Measurements from ENCODE around the gene RBM38. TPM values are rescaled to one million over a fixed set of nuclear protein-coding genes. Genes with fewer than 3 reads are reported as not detected.

RBM38 gene
- total and polyA plus RNA-seq, 5 experiments from 2014 or later, result 48.9 to 153 (median 117) TPM

DNA sequence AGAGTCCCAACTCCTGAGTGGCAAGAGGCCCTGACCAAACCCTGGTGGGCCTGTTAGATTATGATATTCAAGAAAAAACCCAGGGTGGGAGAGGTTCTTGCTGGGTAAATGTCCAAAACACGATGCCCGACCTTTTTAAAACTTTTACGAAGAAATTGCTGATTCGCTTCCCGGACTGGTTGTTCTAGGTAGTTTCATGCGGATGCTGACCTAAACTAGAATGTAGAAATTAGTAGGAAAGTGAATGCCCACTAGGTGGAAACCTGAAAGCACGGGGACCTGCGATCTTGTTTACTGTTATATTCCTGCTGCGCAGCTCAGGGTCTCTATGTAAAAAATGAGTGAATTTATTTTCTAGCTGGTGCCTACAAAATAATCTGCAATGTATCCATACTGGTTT is 37.8 kb upstream of the RBM38 start:
- peaks cover 0 to 25% (median 4%) of the 10 kb centered on the region in 3 donors for H3K36me3 Mint-ChIP-seq

DNA sequence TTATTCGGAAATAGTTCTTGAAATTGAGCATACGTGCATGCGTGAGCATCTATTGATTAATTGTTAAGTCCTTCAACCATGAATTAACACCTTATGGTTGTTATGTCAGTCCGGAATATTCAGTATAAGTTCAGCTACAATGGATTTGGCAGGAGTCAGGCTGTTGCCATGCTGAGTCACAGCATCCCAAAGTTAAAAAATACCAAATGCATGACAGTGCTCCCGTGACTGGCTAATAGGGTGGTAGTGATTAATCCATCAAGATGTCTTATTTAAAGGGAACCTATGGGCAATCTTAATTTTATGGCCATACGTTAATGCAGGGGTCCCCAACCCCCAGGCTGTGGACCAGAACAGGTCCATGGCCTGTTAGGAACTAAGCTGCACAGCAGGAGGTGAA is 29.7 kb upstream of the RBM38 start:
- POLR2A ChIA-PET, result no interaction called here
- ATAC-seq (no peak), DNase-seq (no peak)
- Mint-ChIP-seq H3K4me1 (peaks cover 0 to 14% (median 7%) of the 10 kb centered on the region in 4 donors), H3K36me3 (peaks cover 0 to 40% (median 10%) of the 10 kb centered on the region in 3 donors), H3K9me3 (no peaks in the 10 kb centered on the region), H3K4me3 (no peak overlapping the region), H3K27ac (no peak overlapping the region), H3K27me3 (no peaks in the 10 kb centered on the region)

More for the DNA sequence above, 37.8 kb upstream of the RBM38 start:
- H3K27ac Mint-ChIP-seq, result peak overlapping the region in 4 of 10 donors; percentile 31 to 73 (median 46)
- H3K27me3 Mint-ChIP-seq, result no peaks in the 10 kb centered on the region
- H3K4me3 Mint-ChIP-seq, result peak overlapping the region; percentile 12 to 88 (median 60)
- DNase-seq (no peak), ATAC-seq (no peak)
- H3K9me3 Mint-ChIP-seq, result no peaks in the 10 kb centered on the region
- H3K4me1 Mint-ChIP-seq, result peaks cover 10 to 28% (median 26%) of the 10 kb centered on the region in 4 donors
- POLR2A ChIA-PET, result no interaction called here

DNA sequence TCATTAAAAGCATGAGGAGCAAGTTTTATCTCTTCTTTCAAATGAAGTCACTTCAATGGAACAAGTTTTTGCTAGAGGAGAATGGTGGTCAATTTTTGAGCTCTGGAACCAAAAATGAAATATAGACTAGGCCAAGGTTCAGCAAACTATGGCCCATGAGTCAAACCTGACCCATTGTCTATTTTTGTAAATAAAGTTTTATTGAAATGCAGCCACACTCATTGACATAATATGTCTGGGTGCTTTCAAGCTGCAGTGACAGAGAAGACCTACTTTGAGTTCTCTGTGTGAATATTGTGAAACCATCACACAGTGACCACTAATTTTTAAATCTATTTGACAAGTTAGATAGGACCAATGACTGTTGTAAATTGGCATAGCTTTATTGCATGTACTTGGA is 26.7 kb upstream of the RBM38 start:
- ATAC-seq (no peak), DNase-seq (no peak)
- Mint-ChIP-seq H3K4me3 (no peak overlapping the region), H3K27me3 (no peaks in the 10 kb centered on the region), H3K27ac (peak overlapping the region in 1 of 10 donors; percentile 14), H3K9me3 (no peaks in the 10 kb centered on the region), H3K36me3 (peaks cover 0 to 70% (median 15%) of the 10 kb centered on the region in 3 donors), H3K4me1 (peaks cover 0 to 14% (median 7%) of the 10 kb centered on the region in 4 donors)
- POLR2A ChIA-PET, result no interaction called here

DNA sequence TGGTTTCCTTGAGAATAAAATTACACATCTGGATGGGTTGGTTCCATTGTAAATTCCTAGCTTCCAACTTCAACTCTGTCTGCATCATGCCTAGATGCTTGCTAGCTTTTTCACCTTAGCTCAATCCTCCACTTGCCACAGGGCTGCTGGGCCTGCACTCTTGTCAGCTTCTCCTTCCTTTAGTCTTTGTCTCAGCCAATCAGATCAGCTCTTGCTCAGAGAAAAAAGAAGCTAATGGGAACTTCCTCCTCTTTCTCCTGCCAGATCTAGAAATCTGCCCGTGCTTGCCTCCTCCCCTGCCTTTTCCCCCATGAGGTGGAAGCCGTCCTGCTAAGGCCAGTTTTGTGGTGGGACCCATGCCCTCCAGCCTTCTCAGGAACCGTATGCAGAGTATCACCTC is 21.6 kb upstream of the RBM38 start:
- no peaks in the 10 kb centered on the region for H3K27me3 Mint-ChIP-seq
- ATAC-seq (no peak), DNase-seq (no peak)
- peaks cover 6 to 97% (median 35%) of the 10 kb centered on the region in 3 donors for H3K36me3 Mint-ChIP-seq
- no peak overlapping the region for H3K4me3 Mint-ChIP-seq
- H3K4me1 Mint-ChIP-seq, result peaks cover 9 to 18% (median 14%) of the 10 kb centered on the region in 4 donors
- no peaks in the 10 kb centered on the region for H3K9me3 Mint-ChIP-seq
- peak overlapping the region in 3 of 10 donors; percentile 23 to 75 (median 49) for H3K27ac Mint-ChIP-seq
- POLR2A ChIA-PET, result no interaction called here

DNA sequence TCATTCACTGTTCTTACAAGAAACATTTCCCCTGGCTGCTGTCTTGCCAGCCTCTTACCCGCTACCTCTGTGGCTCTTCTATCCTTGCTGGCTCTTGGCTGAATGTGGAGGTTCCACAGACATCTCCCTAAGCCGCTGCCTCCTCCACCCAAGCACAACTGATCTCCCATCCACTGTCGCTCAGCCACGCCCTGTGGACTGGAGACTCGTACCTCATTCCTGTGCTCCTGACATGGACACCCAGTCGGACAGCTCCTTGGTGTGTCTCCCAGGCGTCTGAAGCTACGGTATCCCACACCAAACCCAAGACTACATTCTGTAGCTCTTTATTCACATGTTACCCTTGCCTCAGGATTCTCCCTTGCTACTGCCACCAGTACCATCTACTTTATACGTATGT is 20.9 kb upstream of the RBM38 start:
- Mint-ChIP-seq H3K4me3 (no peak overlapping the region), H3K9me3 (no peaks in the 10 kb centered on the region), H3K36me3 (peaks cover 6 to 97% (median 39%) of the 10 kb centered on the region in 3 donors), H3K27me3 (no peaks in the 10 kb centered on the region), H3K27ac (peak overlapping the region in 4 of 10 donors; percentile 7 to 76 (median 68)), H3K4me1 (peaks cover 14 to 25% (median 21%) of the 10 kb centered on the region in 4 donors)
- POLR2A ChIA-PET, result interaction anchor here (0.8 kb wide), 1 partner anchor 11 kb away, joined by 3 read pairs; no protein-coding TSS in a partner anchor
- no peak for ATAC-seq
- no peak for DNase-seq

DNA sequence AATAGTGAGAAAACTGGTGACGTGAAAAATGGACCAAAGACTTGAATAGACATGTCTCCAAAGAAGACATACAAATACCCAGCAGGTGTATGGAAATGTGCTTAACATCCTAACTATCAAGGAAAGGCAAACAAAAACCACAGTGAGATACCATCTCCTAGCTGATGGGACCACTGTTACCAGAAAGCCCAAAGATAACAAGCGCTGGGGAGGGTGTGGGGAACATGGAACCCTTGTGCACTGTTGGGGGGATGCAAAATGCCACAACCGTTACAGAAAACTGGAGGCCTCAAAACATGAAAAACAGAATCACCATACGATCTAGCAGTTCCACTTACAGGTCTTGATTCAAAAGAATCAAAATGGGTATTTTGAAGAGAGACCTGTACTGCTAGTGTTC is 19.8 kb upstream of the RBM38 start:
- H3K27ac Mint-ChIP-seq, result peak overlapping the region in 1 of 10 donors; percentile 11
- H3K9me3 Mint-ChIP-seq, result no peaks in the 10 kb centered on the region
- H3K4me3 Mint-ChIP-seq, result no peak overlapping the region
- no peak for ATAC-seq
- H3K27me3 Mint-ChIP-seq, result no peaks in the 10 kb centered on the region
- peaks cover 6 to 98% (median 44%) of the 10 kb centered on the region in 3 donors for H3K36me3 Mint-ChIP-seq
- DNase-seq, result no peak
- H3K4me1 Mint-ChIP-seq, result peaks cover 22 to 35% (median 29%) of the 10 kb centered on the region in 4 donors
- POLR2A ChIA-PET, result interaction anchor here (0.6 kb wide), 1 partner anchor 16 kb away, joined by 6 read pairs; no protein-coding TSS in a partner anchor

DNA sequence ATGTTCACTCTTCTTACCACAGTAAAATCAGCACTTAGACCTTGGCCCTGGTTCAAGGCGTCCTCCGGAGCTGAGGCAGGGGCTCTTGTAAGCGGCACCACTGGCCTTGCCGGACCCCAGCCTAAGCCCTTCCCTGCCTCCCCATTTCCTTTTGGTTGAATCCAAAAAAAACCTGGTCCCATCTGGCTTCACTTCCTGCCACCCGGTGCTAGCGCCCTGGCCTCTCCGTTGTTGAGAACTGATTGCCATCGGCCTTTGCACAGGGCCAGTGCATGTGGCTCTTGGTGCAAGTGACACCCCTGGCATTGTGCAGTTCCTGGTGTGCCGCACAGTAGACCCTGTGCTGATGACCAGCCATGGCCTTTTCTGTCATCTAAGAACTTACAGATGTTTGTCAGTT is 19.0 kb upstream of the RBM38 start:
- Mint-ChIP-seq H3K9me3 (no peaks in the 10 kb centered on the region), H3K36me3 (peaks cover 6 to 98% (median 43%) of the 10 kb centered on the region in 3 donors), H3K4me3 (no peak overlapping the region), H3K27me3 (no peaks in the 10 kb centered on the region), H3K27ac (peak overlapping the region in 1 of 10 donors; percentile 41), H3K4me1 (peaks cover 22 to 36% (median 29%) of the 10 kb centered on the region in 4 donors)
- ATAC-seq (no peak), DNase-seq (no peak)
- POLR2A ChIA-PET, result no interaction called here

DNA sequence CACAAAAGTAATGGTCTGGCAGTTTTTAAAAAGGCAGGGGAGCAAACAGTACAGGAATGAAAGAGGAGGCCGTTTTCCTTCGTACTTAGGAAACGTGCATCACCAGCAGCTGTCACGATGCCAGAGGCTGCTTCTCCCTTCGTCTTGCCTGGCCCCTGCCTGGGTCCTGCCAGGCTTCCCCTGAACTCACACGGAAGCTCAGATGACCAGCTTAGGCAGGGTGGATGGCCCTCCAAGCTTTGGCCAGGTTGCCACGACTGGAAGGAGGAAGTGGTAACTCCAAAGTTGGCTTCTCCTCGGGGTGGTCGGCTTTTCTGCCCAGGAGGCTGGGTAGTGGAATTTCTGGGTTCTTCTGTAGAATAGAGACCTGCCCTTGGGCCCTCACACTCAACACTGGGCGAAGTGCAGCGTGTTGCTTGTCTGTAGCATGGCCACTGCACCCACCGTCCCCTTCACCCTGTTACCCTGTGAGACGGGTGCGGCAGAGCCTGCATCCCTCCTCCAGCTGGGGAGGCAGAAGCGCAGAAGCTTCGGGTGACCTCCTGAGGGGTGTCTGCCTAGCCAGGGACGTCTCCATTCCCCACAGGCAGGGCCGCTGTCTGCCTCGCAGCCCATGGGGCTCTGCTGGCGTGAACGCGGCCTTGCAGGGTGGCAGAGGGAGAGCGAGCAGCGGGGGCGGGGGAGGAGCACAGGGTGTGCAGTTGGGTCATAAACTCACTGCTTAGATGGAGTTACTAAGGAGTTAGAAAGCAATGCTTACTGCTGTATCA is 18.4 kb upstream of the RBM38 start:
- ATAC-seq, result no peak
- Mint-ChIP-seq H3K9me3 (no peaks in the 10 kb centered on the region), H3K27ac (peak overlapping the region in 3 of 10 donors; percentile 29 to 66 (median 45)), H3K27me3 (no peaks in the 10 kb centered on the region), H3K4me1 (peaks cover 25 to 39% (median 30%) of the 10 kb centered on the region in 4 donors), H3K4me3 (peak overlapping the region in 2 of 10 donors; percentile 16 to 45), H3K36me3 (peaks cover 6 to 98% (median 40%) of the 10 kb centered on the region in 3 donors)
- POLR2A ChIA-PET, result interaction anchor here (0.7 kb wide), 1 partner anchor 17 kb away, joined by 3 read pairs; no protein-coding TSS in a partner anchor
- no peak for DNase-seq

DNA sequence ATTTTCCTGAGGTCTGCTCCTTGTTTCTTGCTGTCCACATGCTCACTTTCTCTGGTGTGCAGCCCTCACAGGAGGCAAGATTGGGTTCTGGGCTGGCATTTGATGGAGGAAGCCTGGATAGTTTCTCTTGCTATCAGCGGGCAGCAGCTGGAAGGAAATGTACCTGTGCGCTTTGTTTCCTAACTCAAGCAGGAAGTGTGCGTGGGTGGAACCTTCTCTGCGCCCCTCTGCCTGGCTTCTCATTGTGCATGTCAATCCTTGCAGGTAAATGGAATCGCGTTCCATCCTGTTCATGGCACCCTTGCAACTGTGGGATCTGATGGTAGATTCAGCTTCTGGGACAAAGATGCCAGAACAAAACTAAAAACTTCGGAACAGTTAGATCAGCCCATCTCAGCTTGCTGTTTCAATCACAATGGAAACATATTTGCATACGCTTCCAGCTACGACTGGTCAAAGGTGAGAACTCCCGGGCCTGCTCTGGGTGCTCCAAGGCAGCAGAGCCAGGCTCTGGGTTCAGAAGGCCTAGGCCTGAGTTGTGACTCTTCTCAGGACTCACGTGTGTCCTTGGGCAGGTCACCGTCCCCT is 16.8 kb upstream of the RBM38 start:
- Mint-ChIP-seq H3K9me3 (no peaks in the 10 kb centered on the region), H3K4me3 (peak overlapping the region; percentile 10 to 69 (median 42)), H3K27me3 (no peaks in the 10 kb centered on the region), H3K36me3 (peaks cover 6 to 97% (median 36%) of the 10 kb centered on the region in 3 donors), H3K4me1 (peaks cover 25 to 39% (median 30%) of the 10 kb centered on the region in 4 donors), H3K27ac (peak overlapping the region; percentile 50 to 83 (median 74))
- POLR2A ChIA-PET, result interaction anchor here (0.9 to 1.0 kb wide), 3 partner anchors 12 to 119 kb away, joined by 3 read pairs; no protein-coding TSS in a partner anchor
- ATAC-seq, result peak; percentile 65 to 66
- DNase-seq, result peak in 1 of 10 donors; percentile 17

DNA sequence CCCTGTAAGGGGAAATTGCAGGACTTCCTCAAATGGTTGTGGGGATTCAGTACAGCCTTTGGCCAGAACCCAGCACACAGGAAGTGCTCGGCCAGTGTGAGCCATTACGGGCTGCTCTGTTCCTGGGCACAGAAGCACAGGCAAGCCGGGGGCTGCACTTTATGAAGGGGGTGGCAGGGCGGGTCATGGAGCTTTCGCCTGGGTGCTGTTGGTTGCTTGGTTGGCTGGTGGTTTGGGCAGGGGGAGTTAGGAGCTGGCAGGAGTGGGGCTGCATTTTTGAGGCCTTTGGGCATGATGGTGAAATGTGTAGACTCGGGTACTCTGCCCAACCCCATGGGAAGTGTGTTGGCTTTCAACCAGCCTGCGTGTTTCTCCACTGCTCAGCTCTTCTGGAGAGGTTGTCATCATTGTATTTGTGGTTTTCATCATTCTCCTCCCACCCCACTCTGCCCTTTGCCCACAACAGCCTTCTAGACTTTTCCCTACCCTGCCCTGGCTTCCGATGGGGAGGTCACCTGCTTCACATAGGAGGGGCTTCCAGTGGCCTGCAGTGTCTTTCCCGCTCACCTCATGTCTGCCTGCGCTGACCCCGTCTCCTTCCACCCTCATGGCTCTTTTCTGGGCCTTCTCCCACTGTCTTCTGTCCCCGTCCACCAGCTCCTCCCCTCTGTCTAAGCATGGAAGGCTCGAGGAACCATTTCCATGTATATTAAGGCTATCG is 16.1 kb upstream of the RBM38 start:
- Mint-ChIP-seq H3K27me3 (no peaks in the 10 kb centered on the region), H3K4me3 (peak overlapping the region in 5 of 10 donors; percentile 21 to 44 (median 39)), H3K27ac (peak overlapping the region; percentile 17 to 91 (median 76)), H3K9me3 (no peaks in the 10 kb centered on the region), H3K4me1 (peaks cover 25 to 39% (median 30%) of the 10 kb centered on the region in 4 donors), H3K36me3 (peaks cover 6 to 96% (median 30%) of the 10 kb centered on the region in 3 donors)
- ATAC-seq, result no peak
- POLR2A ChIA-PET, result interaction anchor here (0.9 kb wide), 2 partner anchors 13 to 23 kb away, joined by 3 read pairs; no protein-coding TSS in a partner anchor
- no peak for DNase-seq

DNA sequence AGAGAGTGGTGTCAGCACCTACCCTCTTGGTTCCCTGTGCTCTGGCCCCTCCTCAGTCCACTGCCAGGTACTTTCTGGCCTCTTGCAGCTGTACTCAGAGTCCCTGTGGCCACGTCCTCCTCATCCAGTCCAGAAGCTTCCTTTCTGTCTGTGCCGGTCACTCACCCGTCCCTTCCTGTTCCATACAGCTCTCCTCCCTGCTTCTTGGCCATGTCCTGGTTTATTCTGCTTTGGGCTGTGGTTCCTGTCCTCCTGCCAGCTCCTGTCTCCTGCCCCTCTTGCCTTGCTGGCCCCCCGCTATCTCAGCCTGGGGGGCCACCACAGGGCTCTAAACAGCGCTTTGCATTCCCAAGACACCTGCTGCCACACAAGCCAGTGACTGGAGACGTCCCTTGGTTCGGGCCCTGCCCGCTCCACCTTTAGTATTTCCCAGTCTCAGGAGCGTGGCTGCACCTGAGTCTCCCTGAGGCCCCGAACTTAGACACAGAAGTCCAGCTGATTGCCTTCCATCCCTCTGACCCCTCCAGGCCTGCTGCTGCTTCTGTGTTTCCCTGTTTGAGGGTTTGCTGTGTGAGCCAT is 15.5 kb upstream of the RBM38 start:
- POLR2A ChIA-PET, result interaction anchor here (0.9 kb wide), 1 partner anchor 22 kb away, joined by 3 read pairs; no protein-coding TSS in a partner anchor
- no peak for ATAC-seq
- Mint-ChIP-seq H3K27me3 (no peaks in the 10 kb centered on the region), H3K36me3 (peaks cover 5 to 96% (median 23%) of the 10 kb centered on the region in 3 donors), H3K27ac (peak overlapping the region in 8 of 10 donors; percentile 50 to 91 (median 76)), H3K4me3 (peak overlapping the region in 6 of 10 donors; percentile 10 to 44 (median 30)), H3K4me1 (peaks cover 22 to 39% (median 30%) of the 10 kb centered on the region in 4 donors), H3K9me3 (no peaks in the 10 kb centered on the region)
- no peak for DNase-seq

DNA sequence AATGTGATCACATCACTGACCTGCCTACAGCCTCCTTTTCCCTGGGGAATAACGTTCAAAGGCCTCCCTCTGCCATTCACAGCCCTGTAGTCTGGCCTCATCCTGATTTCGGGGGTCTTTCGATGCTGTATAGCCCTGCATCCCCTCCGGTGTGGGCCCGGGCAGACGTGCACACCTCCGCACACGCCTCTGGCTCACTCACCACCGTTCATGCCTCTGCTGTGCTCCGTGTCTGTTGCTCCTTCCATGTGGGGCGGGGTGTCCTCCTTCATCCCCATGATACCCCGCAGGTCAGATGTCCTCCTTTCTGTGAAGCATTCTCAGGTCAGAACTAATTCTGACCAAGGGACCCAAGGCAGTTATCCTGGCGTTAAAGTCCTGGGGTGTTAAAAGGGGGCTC is 13.8 kb upstream of the RBM38 start:
- Mint-ChIP-seq H3K36me3 (peaks cover 0 to 82% (median 18%) of the 10 kb centered on the region in 3 donors), H3K4me3 (no peak overlapping the region), H3K27me3 (no peaks in the 10 kb centered on the region), H3K4me1 (peaks cover 22 to 48% (median 39%) of the 10 kb centered on the region in 4 donors), H3K9me3 (no peaks in the 10 kb centered on the region), H3K27ac (peak overlapping the region in 3 of 10 donors; percentile 4 to 51 (median 6))
- DNase-seq (no peak), ATAC-seq (no peak)
- POLR2A ChIA-PET, result no interaction called here
